ENCODE measurements around the gene ECE1.
"Not testable (repeated sequence)": the region's sequence is repeated elsewhere in the genome, so short reads cannot be mapped to it uniquely, and the experiment has no call there.

Gene ECE1

DNA sequence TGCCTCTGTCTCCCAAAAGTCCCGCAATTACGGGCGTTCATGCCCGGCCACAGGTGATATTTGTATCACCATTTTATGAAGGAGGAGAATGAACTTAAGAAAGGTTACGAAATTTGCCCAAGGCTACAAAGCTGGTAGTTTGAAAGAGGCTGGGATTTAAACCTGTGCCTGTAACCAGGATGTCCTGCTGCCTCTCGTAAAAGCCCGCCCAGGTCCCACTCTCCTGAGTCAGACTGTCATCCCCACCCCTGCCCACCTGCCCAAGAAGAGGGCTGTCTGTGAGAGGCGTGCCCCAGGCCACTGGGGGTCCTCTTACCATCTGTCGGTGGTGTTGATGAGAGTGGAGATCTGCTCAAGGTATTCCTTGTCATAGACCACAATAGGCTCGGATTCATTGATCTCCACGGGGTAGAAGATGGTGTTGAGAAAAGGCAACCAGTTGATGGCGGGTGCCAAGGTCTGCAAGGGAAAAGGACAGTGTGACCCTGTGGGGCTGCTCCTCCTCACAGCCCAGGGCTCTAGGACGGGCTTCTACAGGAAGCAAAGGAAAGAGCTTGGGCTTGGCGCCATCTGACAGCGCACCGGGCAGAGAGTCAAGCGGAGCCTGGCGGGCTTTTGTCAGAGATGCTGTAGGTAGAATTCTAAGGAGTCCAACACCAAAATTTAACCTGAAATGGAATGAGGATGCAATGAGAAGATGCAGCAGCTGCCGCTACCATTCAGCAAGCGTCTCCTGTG, 43.2 kb downstream of the ECE1 start:
- DNase-seq = no peak

GRCh38 chr1:21245688-21246229, 44.5 kb downstream of the ECE1 start:
- no peak for DNase-seq

DNA sequence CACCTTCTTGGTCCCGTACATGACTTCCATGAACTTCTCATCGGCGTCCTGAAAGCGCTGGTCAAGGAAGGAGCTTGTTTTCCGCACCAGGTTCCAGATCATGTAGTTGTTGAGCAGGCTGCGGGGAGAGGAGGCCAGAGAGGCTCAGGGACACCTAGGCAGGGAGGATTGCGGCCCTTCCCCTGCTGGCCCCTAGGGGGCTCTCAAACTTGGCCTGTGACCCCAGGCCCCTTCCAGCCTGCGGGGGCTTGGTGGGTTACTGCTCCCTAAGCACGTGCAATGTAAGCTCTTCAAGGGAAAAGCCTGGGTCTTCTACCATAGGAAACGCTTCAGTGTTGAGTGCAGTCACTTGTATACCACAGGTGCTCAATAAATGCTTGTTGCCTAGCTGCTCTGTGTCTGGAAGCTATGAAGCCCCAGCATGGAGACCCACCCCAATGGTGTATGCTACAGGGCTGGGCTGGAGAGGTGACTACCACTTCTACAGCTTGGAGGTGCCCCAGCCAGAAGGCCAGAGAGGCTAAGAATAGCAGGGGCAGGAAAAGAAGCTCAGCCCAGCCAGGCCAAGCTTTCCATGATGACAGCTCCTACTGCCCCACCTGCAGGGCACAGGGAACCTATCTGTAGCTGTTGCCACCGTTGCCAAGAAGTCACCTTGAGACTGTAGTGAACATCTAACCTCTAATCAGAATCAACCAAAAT, 45.1 kb downstream of the ECE1 start:
- no peak for DNase-seq

DNA sequence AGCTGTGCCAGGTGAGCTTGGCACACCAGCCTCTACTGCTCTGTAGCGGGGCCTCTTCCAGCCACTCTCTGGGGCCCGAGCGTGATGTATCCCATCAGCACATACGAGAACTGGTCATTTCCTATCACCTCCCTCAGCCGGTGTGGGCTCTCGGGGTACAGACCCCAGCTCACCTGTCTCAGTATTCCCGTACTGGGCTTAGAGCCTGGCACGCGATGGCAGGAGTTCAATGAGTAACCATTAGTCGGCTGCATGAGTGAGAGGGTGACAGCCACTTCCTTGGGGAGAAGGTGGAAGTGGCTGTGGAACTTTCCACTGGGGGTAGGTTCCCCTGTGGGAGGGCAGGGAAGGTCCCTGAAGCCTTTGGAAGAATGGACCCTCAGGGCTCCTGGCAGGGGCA, 46.1 kb downstream of the ECE1 start:
- DNase-seq = no peak

GRCh38 chr1:21242846-21243245, 47.4 kb downstream of the ECE1 start:
- DNase-seq = no peak

- no peak for DNase-seq
Observed at GRCh38 chr1:21241771-21242581, 48.3 kb downstream of the ECE1 start.

DNA sequence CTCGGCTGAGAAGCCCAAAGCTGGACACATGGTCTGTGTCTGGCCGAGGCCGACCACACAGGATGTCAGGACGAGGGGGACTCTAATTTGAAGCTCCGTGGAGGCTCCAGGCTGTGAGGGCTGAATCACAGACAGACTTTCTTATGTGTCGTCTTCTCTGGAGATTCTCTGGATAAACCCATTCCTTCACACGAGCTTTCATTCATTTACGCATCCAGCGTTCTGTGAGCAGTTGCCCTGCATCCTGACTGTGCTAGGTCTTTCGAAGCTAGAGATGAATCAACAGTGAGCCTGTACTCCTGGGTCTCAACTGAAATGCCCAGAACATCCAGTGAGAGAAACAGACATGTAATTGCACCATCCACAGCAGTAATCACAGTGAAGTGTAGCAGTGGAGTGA, 49.6 kb downstream of the ECE1 start:
- no peak for DNase-seq

DNA sequence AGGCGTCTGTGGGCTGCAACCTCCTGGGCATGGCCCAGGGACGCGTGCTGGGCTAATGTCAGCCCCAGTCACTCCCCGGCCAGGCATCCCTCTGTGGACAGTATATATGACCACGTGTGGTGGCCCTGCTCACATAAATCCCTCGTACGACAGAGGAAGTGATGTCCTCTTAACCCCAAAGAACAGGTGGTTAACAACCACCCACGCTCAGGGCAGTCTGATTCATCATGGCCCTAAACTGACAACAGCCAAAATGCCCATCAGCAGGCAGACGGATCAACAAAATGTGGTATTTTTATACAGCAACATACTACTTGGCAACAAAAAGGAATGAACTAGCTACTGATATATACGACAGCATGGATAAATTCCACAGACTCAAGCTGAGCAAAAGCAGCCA, 51.0 kb downstream of the ECE1 start:
- DNase-seq = no peak

- no peak for DNase-seq
Observed at GRCh38 chr1:21238141-21238800, 52.0 kb downstream of the ECE1 start.

- DNase-seq = no peak
Observed at GRCh38 chr1:21237446-21238088, 52.7 kb downstream of the ECE1 start.

GRCh38 chr1:21236178-21236577, 54.1 kb downstream of the ECE1 start:
- DNase-seq = no peak

DNA sequence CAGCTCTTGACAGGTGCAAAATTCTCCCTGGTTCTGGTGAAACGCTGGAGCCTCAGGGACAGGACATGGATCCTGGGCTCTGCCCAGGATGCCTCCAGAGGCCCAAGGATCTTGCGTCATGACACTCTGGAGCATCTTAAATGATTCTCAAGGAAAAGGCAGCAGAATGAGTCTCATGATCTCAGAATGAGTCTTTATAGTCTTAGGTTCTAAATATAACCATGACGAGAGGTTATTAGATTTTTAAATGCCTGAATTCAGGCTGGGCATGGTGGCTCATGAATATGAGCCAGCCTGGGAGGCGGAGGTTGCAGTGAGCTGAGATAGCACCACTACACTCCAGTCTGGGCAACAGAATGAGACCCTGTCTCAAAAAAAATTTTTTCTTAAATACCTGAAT, 55.5 kb downstream of the ECE1 start:
- DNase-seq = no peak

GRCh38 chr1:21233490-21233889, 56.8 kb downstream of the ECE1 start:
- no peak for DNase-seq

DNA sequence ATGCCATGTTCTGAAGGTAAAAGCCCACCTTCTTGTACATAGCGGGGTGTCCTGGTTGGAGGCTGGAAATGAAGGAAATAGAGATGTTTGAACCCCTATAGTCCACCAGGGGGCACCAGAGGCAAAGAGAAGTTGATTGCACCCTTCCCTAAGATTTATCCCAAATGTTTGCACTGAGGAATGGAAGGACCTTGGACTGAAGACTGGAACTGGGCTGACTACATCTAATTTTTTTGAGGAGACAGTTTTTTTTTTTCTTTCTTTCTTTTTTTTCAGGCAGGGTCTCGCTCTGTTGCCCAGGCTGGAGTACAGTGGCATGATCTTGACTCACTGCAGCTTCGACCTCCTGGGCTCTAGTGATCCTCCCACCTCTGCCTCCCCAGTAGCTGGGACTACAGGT, 58.2 kb downstream of the ECE1 start:
- peak; percentile 51 for DNase-seq

- DNase-seq = no peak
Observed at GRCh38 chr1:21229246-21230000, 60.8 kb downstream of the ECE1 start.

DNA sequence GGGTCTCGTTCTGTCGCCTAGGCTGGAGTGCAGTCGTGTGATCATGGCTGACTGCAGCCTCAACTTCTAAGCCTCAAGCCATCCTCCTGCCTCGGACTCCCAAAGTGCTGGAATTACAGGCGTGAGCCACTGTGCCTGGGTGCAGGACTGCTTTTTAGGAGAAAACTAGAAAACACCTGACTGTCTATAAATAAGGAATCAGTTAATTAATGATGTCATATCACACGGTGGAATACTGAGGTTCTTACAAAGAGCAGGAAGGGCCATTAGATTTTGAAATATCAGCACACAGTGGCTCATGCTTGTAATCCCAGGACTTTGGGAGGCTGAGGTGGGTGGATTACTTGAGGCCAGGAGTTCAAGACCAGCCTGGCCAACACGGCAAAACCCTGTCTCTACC, 62.0 kb downstream of the ECE1 start:
- not testable (repeated sequence) for DNase-seq

GRCh38 chr1:21225065-21225464, 65.2 kb downstream of the ECE1 start:
- DNase-seq = no peak

DNA sequence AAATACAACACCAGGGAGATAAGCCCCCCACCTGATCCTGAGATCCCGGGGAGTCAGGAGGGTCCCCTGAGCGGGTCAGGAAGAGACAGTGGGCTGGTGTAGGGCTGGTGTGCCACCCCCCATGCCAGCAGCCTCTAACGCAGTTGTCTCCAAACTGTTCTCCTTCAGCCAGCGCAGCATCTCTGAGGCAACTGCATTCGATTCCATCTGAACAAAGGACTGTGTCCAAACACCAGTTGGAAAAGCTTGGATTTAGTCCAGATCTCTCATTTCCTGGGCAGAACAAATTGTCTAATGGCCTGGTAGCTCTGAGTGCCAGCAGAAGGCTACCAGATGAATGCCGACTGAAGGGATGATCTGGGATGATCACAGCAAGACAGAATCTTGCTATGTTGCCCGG, 69.4 kb downstream of the ECE1 start:
- DNase-seq = peak; percentile 91

DNA sequence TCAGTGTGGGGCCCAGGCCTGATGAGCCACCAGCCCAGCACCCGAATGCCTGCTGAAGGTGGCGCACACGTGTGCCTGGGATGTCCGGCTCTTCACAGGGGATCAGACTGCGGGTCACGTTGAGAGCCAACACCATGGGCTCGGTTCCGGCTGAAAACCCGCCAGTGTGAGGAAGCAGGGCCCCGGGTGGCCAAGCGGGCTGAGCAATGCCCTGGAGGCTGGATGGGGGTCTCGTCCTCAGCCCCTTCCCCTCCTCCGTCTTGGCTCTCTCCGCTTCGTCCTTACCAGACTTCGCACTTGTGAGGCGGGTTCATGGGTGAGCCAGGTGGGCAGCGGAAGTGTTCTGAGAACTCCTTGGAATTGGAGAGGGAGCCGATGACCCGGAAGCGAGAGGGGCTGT, 70.6 kb downstream of the ECE1 start:
- DNase-seq = no peak

GRCh38 chr1:21217812-21218596, 72.3 kb downstream of the ECE1 start:
- DNase-seq = no peak

Data from NCI-H446 treated with DMSO at 0.1 percent for 48 hours (cell line).